Activated CD8-positive, alpha-beta memory T cell treated with anti-CD3 and anti-CD28 coated beads for 48 hours (primary cell): ENCODE measurements around the gene HOXA3.

Source experiments
- DNase-seq, 3 experiments: peaks; one replicate each; pipeline ENCODE4 v3.0.0-alpha.2; 2020; ENCODE audit warnings: low read depth in 2 of 3, low spot score in 2 of 3

The HOXA3 gene

DNA sequence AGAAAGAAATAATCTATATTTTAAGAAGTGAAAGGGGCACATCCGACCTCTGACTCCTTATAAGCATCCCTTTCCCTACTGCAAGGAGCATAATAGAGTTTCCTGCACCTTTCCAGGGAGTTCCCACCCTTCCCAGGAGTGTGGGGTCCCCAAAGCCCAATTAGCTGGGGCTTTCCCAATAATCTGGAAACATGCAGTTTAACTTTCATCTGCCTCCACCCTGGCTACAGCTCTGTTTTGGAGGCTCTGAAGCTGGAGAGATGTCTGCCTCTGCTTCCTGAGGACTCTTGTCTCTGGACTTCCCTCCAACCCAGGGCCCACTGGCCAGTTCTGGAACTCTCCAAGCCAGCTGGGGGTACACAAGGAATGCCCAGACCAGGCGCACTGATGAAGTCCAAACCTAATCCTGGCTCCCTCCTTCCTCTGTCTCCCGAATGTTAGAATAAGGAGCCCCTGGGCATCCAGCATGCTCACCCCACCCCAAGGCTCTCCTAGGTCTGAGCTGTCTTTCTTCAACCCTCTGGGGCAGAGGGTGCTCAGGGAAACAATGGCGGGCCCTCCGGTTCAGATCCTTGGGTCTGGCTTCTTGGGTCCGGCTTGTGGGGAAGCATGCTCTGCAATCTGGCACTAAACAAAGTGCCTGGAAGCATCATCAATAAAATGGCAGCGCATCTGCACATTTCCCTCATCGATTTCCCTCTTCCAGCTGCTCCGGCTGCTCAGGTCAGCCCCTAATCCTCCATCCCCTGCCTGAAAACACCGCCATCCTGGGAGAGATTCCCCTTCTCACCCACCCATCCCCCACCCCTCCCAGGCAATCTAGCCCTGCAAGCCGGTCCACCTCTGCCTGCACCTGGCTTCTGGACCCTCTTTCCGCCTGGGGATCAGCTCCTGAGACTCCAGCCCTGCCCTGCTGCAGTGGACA is 35.2 kb downstream of the HOXA3 start:
- DNase-seq, result no peak

DNA sequence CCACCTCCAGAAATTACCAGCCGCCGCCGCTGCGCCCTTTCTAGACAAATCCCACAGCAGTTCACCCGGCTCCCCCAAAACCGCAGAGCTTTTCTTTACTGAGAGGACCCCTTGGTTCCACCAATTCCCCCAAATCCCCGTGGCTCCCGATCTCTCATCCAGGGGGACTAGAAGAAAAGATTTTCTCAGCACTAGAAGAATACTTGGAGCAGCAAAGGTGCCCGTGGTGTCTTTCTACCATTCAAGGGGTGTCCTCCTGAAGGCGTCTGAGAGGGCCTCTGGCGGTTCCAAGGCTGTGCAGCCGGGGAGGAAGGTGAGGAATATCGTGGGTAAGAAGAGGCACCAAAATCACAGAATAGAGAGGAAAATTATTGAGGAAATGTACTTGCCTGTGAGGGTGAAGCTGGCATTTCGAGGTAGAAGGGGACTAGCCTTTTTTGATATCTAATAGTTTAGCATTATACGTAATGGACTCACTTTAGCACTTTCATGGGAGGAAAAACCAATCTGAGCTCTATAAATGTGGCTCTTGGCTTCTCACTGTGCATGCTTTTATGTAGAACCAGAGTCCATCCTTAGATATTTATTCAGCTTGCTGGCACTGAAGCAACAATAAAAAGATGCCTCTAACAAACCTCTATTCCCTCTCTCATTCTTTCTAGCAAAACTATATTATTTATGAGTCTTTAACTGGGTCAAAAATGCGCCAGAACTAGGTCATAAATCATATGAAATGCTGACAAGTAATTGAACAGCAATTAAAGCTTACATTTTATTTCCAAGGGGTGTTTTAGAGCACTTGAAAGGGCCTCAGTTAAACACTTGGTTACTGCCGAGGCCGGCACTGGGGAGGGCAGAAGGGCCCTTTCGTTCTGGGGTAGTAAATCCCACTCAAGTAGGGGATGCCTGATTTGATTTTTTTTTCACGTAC is 36.1 kb downstream of the HOXA3 start:
- DNase-seq, result no peak

DNA sequence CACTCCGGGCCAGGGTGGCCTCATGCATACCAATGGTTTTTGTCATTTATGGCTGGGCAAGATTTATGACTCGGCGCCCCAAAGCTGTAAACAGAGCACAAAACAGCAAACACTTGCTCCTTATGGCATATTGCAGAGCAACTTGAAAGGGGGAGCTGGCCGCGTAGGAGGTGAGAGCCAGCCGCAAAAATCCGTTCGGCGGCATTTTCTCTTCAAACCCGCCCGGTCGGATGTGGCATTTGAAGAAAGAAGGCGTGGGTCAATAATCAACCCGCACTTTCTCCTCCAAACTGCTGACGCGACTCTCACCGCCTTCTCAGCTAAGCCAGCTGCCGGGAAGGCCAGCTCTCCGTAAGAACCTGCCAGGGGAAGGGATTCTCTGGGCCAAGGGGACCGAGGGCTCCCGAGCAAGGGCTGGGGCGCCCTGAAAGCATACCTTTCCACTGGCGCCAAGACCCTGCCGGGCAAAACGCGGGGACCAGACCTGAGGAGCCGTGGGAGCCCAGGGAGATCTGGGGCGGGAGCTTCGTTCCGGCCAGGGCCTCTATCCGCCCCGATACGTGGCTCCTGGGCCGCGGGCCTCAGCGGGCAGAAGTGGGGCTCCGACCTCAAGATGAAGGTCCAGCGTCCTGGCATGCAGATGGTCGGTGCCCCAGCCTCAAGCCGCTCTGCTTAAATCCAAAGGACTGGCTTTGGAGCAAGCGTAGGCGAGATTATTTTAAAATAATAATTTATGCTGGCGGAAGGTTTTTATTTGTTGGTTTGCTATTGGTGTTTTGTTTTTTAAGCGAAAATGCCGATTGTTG is 37.0 kb downstream of the HOXA3 start:
- no peak for DNase-seq

DNA sequence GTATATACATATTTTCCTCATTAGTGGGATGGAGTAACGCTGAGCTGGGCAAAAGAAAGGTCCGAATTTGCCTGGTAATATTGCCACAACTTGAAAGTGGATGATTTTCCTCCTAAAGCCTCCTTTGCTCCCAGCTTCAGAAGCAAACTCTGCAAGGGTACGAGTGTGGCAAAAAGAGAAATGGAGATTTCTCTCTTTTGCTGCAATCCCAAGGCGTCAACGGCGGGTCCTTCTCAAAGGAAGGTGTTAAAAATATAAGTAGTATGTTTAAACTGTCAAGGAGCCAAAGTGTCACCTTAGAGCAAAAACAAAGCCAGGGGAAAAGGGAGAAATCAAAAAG is 37.5 kb downstream of the HOXA3 start:
- DNase-seq, result no peak

DNA sequence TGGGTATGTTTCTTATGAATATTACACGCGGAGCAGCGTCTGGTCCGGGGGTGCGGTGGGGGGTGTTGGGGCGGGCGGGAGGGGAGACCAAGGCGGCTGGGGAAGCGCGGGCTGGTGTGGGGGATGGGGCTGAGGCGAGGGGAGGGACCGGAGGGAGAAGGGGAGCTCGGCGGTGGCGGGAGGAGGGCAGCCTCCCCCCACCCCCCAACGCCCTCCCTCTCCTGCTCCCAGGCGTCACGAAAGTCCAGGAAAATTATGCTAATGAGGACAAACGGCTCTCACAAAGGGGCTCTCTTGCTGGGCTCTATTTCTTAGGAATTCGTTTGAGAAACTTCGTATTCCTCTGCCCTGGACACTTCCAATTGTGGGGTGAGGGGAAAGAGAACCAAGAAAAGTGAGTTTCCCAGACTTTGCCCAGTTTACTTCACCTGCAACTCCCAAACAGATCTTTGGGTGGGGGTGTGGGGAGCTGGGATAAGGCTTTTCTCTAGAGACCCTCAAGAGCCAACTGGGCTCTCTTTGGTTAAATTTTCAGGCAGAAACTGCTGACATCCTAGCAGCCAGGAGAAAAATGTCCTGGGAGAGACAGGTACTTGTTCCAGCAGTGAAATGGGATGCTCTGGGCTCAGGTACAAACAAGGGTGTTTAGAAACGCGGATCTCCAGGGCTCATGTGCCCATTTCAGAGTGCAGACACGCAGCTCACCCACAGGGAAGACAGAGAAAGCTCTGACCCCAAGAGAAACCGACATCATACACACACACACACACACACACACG is 38.2 kb downstream of the HOXA3 start:
- no peak for DNase-seq

DNA sequence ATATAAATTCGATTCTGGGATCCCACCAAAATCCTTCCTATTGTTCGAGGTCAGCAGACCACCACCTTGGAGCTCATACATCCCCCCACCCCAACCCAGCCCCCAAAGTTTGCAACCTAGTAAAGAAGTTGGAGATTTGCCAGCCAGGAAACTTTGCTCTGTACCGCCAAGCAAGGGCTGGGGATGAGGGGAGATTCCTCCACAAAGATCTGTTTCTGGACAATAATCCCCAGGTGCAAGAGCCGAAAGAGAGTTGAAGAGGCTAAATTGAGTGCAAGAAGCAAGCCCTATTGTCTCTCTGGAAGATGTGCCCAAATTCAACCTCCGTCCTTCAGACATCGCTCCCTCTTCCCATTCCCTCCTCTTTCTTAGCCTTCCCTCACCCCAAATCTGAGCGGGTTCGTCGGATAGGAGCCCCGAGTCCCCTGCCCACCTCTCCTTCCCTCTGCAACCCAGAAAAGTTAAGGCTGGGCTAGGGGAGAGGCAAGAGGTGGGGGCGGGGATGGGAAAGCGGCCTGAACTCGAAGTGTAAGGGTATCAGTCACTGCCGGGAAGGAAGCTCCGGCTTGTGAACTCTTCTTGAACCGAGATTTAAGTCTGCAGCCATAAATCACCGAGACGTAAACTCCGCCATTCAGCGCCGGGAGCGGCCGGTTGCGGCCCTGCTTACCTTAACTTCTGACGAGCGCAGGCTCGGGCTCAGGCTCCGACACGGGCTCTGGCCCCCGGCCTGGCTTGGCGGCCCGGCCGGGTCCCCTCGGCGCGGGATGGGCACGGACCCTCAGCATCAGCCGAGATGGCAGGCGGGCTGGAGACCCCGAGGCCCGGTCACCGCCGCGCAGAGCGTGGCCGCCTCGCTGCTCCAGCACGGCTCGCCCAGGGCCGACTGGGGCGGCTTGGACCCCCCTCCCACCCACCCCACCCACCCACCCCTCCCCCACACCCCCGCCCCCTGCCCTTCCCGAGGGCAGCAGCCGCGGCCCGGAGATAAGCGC is 39.1 kb downstream of the HOXA3 start:
- DNase-seq, result no peak

DNA sequence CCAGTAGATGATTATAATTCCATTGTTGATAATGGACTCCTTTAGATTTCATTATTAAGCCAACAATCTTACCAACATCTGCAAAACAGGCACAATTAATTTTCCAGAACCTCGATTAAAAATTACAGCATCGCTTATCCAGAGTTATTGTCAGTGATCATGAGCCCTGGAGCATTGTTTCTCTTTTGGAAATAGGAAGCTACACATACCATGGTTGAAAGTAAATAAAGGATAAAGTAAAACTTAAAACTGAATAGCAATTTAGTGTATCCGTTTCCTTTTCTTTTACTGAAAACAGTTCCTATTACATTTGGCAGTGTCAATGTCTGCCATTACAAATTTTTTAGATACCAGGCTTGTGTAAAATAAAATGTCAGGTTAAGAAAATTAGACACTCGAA is 40.0 kb downstream of the HOXA3 start:
- no peak for DNase-seq

DNA sequence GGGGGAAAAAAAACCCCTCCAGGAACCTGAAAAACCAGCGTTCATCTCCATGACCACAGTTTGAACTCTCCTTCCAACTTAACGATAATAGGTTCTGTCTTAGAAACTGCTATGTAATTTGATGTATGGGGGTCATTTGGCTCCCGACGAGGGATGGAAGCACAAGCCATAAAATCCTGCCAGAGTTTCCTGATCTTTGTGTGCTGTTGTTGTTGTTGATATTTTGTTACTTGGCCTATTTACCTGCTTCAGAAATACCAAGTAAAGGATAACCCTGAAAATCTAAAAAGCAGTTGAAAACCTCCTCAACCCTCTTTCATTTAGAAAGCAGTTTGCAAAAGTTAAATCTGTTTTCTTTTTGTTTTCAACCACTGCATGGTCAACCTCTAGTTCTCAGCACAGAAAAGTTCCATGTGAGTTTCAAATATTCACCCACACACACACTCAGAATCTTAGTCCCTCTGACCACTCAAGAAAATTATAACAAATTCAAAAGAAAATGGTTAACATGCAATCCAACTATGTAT is 40.6 kb downstream of the HOXA3 start:
- no peak for DNase-seq

DNA sequence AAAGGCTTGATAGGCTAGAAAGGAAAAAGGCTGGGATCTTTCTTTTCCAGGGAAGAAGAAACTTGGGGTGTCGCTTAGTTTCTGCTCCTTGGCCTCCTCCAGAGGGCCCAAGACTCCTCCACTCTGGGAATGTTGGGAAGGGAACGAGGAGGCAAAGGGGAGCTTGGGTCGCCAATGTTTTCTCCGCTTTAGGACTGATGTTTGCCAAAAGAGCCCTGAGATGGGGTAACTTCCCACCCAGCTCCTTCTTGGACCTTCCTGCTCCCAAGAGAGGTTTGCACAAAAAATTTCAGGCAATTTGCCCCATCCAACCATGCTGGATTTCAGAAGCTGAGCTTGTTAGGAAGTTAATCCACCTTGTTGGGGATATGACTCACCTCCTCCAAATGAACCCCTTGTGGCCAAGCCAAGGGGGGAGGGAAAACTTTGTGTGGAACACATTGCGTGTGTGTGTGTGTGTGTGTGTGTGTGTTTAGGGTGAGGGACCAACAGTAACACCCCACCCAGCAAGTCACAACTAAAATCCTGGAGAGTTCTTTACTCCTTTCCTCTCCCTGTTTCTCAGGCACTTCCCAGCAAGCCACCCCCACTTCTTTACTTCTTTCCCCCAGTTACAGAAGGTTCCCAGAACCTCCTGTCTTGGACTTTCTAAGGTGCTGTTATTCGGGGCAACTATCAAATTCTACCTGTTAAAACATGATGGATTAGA is 41.2 kb downstream of the HOXA3 start:
- no peak for DNase-seq

DNA sequence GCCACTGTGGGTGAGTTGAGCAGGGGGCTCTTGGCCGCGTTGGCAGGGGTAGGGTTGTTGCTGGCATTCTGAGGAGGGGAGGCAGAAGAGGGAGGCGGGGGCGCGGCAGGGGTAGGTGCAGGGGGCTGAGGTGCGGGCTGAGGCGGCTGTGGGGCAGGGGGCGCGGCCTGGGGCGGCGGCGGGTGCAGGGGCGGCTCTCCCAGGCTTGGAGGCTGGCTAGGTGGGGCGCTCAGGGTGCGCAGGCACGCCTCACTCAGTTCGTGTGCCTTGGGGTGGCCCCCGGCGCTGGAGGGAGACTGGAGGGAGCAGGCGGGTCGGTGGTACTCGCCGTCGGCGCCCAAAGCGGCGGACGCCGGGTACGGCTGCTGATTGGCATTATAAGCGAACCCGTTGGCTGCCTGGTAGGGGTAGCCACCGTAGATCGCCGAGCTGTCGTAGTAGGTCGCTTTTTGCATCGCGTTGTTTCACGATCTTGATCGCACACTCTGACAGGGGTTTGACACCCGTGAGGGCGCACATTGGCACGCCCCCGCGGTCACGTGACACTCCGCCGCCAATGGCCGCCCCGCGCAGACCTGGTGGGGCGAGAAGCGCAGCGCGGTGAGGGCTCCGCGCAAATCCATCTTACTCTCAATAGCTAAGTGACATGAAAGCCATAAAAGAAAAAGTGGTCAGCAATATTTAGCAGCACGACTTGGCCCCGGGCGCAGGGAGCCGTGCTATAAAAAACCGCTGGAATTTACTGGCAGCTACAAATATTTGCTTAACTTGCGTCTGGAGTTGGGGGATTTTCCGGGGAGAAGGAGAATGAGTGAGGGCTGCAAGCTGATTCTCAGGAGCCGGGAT is 42.0 kb downstream of the HOXA3 start:
- no peak for DNase-seq

DNA sequence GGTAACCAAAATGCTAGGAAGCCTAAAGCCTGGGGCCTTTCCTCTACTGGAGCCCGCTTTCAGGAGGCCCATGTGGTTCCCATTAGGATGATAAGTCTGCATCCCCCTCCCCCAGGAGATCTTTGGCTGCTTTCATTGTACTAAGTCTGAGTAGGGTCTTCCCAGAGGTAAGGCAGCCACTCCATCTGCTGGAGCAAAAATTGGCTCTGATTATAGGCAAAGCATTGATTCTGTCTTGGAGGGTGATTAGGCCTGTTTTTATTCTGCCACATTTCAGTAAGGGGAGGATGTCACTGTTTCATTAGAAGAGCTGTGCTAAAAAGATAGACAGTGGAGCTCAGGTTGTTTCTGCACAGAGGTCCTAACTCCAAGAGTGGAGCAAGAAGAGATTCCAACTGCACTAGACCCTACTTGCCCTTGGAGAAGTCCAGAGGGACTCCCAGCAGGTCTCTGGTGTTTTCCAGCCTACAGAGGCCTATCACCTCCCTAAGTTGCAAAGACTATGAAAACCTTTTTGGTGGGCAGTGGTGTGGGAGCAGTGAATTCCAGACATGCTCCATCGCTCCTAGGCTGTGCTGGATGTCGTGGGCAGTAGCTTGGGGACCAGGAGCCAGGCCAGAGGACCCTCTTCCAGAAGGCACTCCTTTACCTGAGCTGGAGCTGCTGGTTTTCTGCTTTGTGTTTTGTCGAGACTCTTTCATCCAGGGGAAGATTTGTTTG is 42.8 kb downstream of the HOXA3 start:
- no peak for DNase-seq

DNA sequence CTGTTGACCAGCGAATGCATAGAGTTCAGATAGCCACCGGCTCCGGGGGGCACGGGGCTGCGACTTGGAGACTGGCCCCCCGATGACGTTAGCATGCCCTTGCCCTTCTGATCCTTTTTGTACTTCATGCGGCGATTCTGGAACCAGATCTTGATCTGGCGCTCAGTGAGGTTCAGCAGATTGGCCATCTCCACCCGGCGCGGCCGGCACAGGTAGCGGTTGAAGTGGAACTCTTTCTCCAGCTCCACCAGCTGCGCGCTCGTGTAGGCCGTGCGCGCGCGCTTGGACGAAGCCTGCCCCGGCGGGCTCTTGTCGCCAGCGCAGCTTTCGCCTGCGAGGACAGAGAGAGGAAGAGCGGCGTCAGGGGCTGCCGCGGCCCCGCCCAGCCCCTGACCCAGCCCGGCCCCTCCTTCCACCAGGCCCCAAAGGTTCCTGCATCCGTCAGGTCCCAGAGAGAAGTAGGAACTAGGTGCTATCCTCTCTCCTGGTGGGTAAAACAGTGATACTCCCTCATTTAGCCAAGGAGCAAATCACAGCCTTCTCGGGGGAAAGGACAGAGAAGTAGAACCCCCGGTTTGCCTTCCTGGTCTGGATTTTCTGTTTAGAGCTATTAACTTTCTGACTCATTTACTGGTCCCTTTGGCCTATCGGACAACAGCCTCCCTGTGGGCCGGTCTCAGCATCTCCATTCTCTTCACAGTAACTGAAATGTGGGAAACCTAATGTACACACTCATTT is 43.8 kb downstream of the HOXA3 start:
- DNase-seq, result no peak

DNA sequence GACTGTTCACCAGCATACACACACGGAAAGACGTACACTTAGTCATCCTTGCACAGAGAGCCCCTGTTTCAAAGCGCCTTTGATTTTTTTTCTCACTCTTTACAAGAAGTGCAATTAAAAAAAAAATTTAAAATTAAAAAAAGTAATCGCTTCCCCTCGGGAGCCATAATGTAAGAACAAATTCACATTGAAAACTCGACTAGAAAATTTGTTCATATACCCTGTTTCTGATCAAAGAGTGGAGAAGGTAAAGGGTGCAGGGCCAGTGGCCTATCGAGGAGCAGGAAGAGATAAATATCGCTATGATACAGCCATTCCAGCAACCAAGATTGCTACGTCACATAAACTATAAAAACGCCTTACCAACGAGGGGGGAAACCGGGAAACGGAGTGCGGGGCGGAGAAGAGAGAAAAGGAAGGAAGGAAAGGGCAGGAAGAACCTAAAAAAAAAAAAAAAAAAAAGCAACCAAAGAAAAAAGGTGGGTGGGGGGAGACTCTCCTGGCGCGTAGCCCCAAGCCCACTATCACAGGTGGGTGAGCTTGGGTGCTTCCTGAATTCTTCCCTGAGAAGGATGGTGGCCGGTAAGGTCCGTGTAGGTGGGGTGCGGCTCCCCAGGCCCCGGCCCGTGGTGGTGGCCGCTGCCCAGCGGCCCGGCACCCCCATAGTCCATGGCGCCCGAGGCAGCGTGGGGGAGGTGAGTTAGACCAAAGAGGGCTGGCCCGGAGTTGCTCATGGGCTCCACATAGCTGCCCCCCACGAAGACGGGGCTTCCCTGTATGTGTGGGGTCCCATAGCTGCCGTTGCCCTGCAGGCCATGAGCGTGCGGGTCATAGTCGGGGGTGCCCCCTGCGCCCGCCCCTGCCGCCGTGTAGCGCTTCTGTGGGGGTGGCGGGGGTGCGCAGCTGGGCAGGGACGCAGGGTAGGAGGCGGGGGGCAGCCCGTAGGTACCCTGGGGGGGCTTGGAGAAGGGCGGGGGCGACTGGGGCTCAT is 44.7 kb downstream of the HOXA3 start:
- DNase-seq, result no peak

DNA sequence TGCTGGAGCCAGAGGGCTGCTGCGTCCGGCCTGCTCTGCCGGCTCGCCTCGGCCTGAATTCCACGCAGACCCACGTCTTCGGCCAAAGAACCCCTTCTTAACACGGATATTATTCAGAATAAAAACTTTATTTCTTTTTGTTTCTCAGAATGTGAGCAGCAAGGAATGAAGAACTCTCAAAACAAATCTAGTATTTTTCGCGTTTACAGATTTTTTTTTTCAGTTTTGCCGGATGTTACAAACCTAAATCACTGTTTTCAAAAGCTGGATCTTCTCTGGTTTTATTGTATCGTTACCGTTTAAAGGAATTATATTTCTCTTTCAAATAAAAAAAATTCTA is 45.5 kb downstream of the HOXA3 start:
- no peak for DNase-seq
